Measurements from ENCODE around the gene MX1. TPM values are rescaled to one million over a fixed set of nuclear protein-coding genes. Genes with fewer than 3 reads are reported as not detected.

MX1 gene
- total and polyA plus RNA-seq, 2 of the 13 experiments (the other 11 are each of a cell fraction or from before 2014, with no cell fraction given), result 2.6 to 5.8 TPM

- TF ChIP-seq ZZZ3 (CRISPR knock-in tag; IDR thresholded peaks at IDR 0.05; ENCODE audit: borderline replicate concordance) (no peak), REPIN1 (CRISPR knock-in tag; IDR thresholded peaks at IDR 0.05; ENCODE audit: borderline replicate concordance, low read depth) (no peak), ZNF281 (CRISPR knock-in tag; IDR thresholded peaks at IDR 0.05; ENCODE audit: borderline replicate concordance) (no peak), RXRB (CRISPR knock-in tag; IDR thresholded peaks at IDR 0.05; ENCODE audit: borderline replicate concordance) (no peak), ZNF788 (CRISPR knock-in tag; IDR thresholded peaks at IDR 0.05; ENCODE audit: borderline replicate concordance) (no peak), GATAD2A (CRISPR knock-in tag; IDR thresholded peaks at IDR 0.05) (no peak), ZFYVE20 (CRISPR knock-in tag; IDR thresholded peaks at IDR 0.05; ENCODE audit: borderline replicate concordance, low read depth) (no peak), SUZ12 (IDR thresholded peaks at IDR 0.05; ENCODE audit: low read depth, low read length) (no peak), MLLT10 (CRISPR knock-in tag; IDR thresholded peaks at IDR 0.05) (no peak), RERE (CRISPR knock-in tag; IDR thresholded peaks at IDR 0.05; ENCODE audit: low read depth) (no peak), ZNF317 (CRISPR knock-in tag; IDR thresholded peaks at IDR 0.05) (no peak), ZKSCAN1 (IDR thresholded peaks at IDR 0.05; ENCODE audit: low read length) (no peak), ZNF674 (CRISPR knock-in tag; IDR thresholded peaks at IDR 0.05; ENCODE audit: low read depth) (no peak)
These were observed 38.2 kb upstream of the MX1 start (continued) for GRCh38 chr21:41387824-41388223.

All from HepG2 (cell line).